Smooth muscle cell (in vitro differentiated cells): ENCODE results near the gene SOD2. TPM values are rescaled to one million over a fixed set of nuclear protein-coding genes. Genes with fewer than 3 reads are reported as not detected.
"Not testable (repeated sequence)": the region's sequence is repeated elsewhere in the genome, so short reads cannot be mapped to it uniquely, and the experiment has no call there.

ENCODE experiments used
- DNase-seq: peaks from one replicate; lab custom pipeline; 2025; ENCODE audit not compliant: unreplicated experiment; lab: John Stamatoyannopoulos, UW
- H2AFZ ChIP-seq: fragments of 200-600 bp; sonication (generic); 2 replicates; pipeline ENCODE4 v1.6.0; 2016; ENCODE audit warnings: antibody characterized with exemption, low read depth, mild to moderate bottlenecking
- H3F3A ChIP-seq: fragments of 200-600 bp; sonication (generic); 2 replicates; pipeline ENCODE4 v1.6.0; 2017; ENCODE audit warnings: antibody characterized with exemption, low read depth
- H3K27ac ChIP-seq: fragments of 200-600 bp; sonication (generic); 2 replicates; pipeline ENCODE4 v1.5.1; 2016; ENCODE audit warnings: low read depth, mild to moderate bottlenecking
- H3K27me3 ChIP-seq: fragments of 200-600 bp; sonication (generic); 2 replicates; pipeline ENCODE4 v1.6.1; 2016; ENCODE audit warnings: low read depth, mild to moderate bottlenecking
- H3K36me3 ChIP-seq: fragments of 200-600 bp; sonication (generic); 2 replicates; pipeline ENCODE4 v1.5.1; 2016; ENCODE audit warnings: low read depth
- H3K4me1 ChIP-seq: fragments of 200-600 bp; sonication (generic); 2 replicates; pipeline ENCODE4 v1.5.1; 2016; ENCODE audit warnings: low read depth
- H3K4me2 ChIP-seq: fragments of 200-600 bp; sonication (generic); 2 replicates; pipeline ENCODE4 v1.6.0; 2016; ENCODE audit warnings: mild to moderate bottlenecking
- H3K4me3 ChIP-seq: fragments of 200-600 bp; sonication (generic); 2 replicates; pipeline ENCODE4 v1.5.1; 2016; ENCODE audit warnings: mild to moderate bottlenecking
- H3K79me2 ChIP-seq: fragments of 200-600 bp; sonication (generic); 2 replicates; pipeline ENCODE4 v1.6.0; 2016; ENCODE audit warnings: low read depth, mild to moderate bottlenecking
- H3K9ac ChIP-seq: fragments of 200-600 bp; sonication (generic); 2 replicates; pipeline ENCODE4 v1.6.0; 2016; ENCODE audit warnings: low read depth
- H3K9me3 ChIP-seq: fragments of 200-600 bp; sonication (generic); replicated peaks from 2 replicates; pipeline ENCODE4 v1.5.1; 2016; ENCODE audit warnings: low read depth
- H4K20me1 ChIP-seq: fragments of 200-600 bp; sonication (generic); 2 replicates; pipeline ENCODE4 v1.6.0; 2016; ENCODE audit warnings: low read depth
- WGBS: methylation state at CpG from one replicate; pipeline ENCODE4 v1.1.7; 2016; ENCODE audit warnings: low lambda C conversion rate; 5-methylcytosine and 5-hydroxymethylcytosine counted together
- polyA plus RNA-seq: library from polyadenylated mRNA; unstranded; fragments of >200 nt; fragmentation: Nextera tagmentation; extraction: Ambion mirVana; gene quantifications from 2 replicates; pipeline ENCODE4 v1.2.1, GENCODE V29; 2016
- total RNA-seq: library from RNA; depleted of rRNA; stranded (reverse); fragments of >200 nt; gene quantifications from 2 replicates; pipeline ENCODE4 v1.2.3, GENCODE V29; 2014
- TF ChIP-seq, protein P1 (sequence below): fragments of 200-600 bp; sonication (generic); IDR thresholded peaks from 2 replicates; pipeline ENCODE4 v1.5.1; 2017; ENCODE audit warnings: borderline replicate concordance, mild to moderate bottlenecking, antibody characterized with exemption; ENCODE audit not compliant: insufficient read depth, poor library complexity, severe bottlenecking

The SOD2 gene
- total and polyA plus RNA-seq, 2 experiments from 2014 or later: 53.2 to 69.4 TPM

DNA sequence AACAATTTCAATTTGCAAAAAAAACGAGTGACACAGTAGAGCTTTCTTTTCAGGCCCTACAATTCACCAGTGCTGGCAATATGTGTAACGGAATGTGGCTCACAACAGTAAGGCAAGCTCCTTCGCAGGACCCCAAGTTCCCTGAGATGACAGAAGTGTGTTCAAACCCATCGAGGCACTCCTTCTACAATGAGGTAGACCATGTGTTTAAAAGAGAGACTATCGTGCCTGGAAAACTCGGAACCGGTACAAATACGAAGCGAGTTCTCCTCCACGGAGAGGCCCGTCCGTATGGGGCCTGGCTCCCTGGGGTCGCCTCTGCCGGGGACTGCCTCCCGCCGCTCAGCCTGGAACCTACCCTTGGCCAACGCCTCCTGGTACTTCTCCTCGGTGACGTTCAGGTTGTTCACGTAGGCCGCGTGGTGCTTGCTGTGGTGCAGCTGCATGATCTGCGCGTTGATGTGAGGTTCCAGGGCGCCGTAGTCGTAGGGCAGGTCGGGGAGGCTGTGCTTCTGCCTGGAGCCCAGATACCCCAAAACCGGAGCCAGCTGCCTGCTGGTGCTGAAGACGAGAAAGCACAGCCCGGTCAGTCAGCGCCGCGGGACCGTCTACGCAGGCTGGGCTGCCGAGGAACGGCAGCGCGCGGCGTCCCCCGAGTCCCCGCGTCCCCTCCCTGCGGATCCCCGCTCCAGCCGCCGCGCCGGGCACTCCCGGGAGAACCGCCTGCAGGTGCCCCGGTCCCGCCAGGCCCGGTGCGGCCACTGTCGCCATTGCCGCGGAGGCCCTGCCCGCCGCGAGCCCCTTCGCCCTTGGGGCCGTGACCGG lies 526 bp downstream of the SOD2 start:
- Histone ChIP-seq H3K4me3 (peak overlapping the region; percentile 97), H3K4me1 (peaks cover 21% of the 10 kb centered on the region), H3K9ac (peak overlapping the region; percentile 87), H3F3A (peaks cover 3% of the 10 kb centered on the region), H2AFZ (peak overlapping the region; percentile 11), H3K4me2 (peak overlapping the region; percentile 95), H3K27ac (peak overlapping the region; percentile 51), H3K79me2 (peaks cover 26% of the 10 kb centered on the region), H3K36me3 (no peaks in the 10 kb centered on the region), H3K27me3 (no peaks in the 10 kb centered on the region), H3K9me3 (no peaks in the 10 kb centered on the region), H4K20me1 (peaks cover 9% of the 10 kb centered on the region)
- WGBS: 3% methylated on average over 64 of the region's 66 CpGs
- TF ChIP-seq, protein P1, sequence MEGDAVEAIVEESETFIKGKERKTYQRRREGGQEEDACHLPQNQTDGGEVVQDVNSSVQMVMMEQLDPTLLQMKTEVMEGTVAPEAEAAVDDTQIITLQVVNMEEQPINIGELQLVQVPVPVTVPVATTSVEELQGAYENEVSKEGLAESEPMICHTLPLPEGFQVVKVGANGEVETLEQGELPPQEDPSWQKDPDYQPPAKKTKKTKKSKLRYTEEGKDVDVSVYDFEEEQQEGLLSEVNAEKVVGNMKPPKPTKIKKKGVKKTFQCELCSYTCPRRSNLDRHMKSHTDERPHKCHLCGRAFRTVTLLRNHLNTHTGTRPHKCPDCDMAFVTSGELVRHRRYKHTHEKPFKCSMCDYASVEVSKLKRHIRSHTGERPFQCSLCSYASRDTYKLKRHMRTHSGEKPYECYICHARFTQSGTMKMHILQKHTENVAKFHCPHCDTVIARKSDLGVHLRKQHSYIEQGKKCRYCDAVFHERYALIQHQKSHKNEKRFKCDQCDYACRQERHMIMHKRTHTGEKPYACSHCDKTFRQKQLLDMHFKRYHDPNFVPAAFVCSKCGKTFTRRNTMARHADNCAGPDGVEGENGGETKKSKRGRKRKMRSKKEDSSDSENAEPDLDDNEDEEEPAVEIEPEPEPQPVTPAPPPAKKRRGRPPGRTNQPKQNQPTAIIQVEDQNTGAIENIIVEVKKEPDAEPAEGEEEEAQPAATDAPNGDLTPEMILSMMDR: no peak
- no peak for DNase-seq

DNA sequence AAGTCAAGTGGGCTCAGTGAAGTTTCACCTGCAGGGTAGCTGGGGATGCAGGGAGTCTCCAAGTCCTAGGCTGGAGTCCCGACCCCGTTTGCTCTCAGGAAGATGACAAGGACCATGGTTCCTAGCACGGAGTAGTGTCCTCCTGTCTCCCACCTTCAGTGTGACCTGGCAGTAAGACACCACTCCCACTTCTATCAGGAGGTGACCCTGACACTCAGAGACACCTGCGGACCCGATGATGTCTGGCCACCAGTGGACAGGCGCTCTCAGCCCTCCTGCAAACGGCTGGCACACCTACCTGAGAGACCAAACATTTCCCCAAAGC lies 1.1 kb downstream of the SOD2 start:
- H3K27ac ChIP-seq: peak overlapping the region; percentile 51
- peaks cover 26% of the 10 kb centered on the region for H3K79me2 ChIP-seq
- H3K4me2 ChIP-seq: peak overlapping the region; percentile 95
- TF ChIP-seq, protein P1: no peak
- DNase-seq: no peak
- H2AFZ ChIP-seq: no peak overlapping the region
- no peaks in the 10 kb centered on the region for H3K9me3 ChIP-seq
- H3K36me3 ChIP-seq: no peaks in the 10 kb centered on the region
- peaks cover 9% of the 10 kb centered on the region for H4K20me1 ChIP-seq
- 58% methylated on average over 7 of the region's 7 CpGs for WGBS
- peaks cover 21% of the 10 kb centered on the region for H3K4me1 ChIP-seq
- no peaks in the 10 kb centered on the region for H3K27me3 ChIP-seq
- H3K4me3 ChIP-seq: peak overlapping the region; percentile 97
- H3K9ac ChIP-seq: peak overlapping the region; percentile 87
- peaks cover 3% of the 10 kb centered on the region for H3F3A ChIP-seq

DNA sequence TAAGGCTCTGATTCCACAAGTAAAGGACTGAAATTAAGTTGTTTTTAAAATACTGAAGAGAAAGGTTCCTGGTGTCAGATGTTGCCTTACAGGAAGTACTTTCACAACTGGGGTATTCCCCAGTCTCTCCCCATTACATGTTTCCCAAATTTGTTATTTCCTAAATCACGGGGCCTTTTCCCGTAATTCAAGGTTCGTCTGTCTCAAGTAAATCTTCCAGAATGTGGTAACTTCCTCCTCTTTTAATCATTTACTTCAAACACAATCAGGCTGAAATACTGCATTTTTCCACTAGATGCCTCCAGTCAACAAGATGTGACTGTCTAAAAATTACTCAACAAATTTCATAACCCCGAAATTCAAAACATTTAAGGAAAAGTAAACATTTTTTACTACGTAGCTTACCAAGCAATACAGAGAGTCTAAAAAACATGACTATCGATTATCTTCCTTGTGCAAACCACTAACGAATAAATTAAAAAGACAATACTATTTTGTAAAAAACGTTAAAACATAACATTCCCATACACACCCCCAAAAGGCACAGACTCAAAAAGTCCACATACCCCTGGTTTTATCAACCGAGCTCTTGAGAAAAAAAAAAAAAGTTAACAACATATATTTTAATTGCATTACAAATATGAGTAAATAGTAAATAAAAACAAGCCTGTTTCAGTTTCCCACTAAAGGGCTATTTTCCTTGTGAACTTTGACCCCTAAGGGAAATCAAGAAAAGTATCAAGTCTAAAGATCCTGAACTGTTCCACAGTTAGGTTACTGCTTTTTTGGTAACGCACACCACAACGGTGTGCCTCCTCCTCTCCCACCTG lies 1.7 kb downstream of the SOD2 start:
- no peaks in the 10 kb centered on the region for H3K27me3 ChIP-seq
- TF ChIP-seq, protein P1: peak; percentile 69
- H3K79me2 ChIP-seq: peaks cover 26% of the 10 kb centered on the region
- no peak for DNase-seq
- H3K4me2 ChIP-seq: peak overlapping the region; percentile 95
- H4K20me1 ChIP-seq: peaks cover 9% of the 10 kb centered on the region
- H3K9me3 ChIP-seq: no peaks in the 10 kb centered on the region
- H2AFZ ChIP-seq: peak overlapping the region; percentile 51
- peaks cover 3% of the 10 kb centered on the region for H3F3A ChIP-seq
- H3K4me1 ChIP-seq: peaks cover 21% of the 10 kb centered on the region
- H3K36me3 ChIP-seq: no peaks in the 10 kb centered on the region
- 47% methylated on average over 11 of the region's 11 CpGs for WGBS
- H3K27ac ChIP-seq: peak overlapping the region; percentile 69
- peak overlapping the region; percentile 27 for H3K9ac ChIP-seq
- H3K4me3 ChIP-seq: peak overlapping the region; percentile 97

DNA sequence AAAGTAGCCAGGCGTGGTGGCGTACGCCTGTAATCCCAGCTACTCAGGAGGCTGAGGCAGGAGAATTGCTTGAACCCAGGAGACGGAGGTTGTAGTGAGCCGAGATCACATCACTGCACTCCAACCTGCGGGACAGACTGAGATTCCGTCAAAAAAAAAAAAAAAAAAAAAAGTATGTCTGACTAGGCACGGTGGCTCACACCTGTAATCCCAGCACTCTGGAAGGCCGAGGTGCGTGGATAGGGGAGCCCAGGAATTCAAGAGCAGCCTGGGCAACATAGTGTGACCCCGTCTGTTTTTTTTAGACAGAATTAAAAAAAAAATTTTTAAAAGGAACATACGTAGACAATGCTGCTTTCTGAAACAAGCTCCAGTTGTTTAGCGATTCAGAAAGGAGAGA lies 2.9 kb downstream of the SOD2 start:
- not testable (repeated sequence) for H3K9ac ChIP-seq, H3K36me3 ChIP-seq, H3K4me2 ChIP-seq, H3K27me3 ChIP-seq, H3K9me3 ChIP-seq, H3K27ac ChIP-seq, H4K20me1 ChIP-seq, H3F3A ChIP-seq, DNase-seq, H2AFZ ChIP-seq
- H3K4me3 ChIP-seq: peak overlapping the region; percentile 97
- WGBS: 95% methylated on average over 13 of the region's 13 CpGs
- H3K4me1 ChIP-seq: peaks cover 21% of the 10 kb centered on the region
- H3K79me2 ChIP-seq: peaks cover 26% of the 10 kb centered on the region
